Fibroblast of pulmonary artery (primary cell): ENCODE data around the gene GINS2.
A peak's percentile ranks its signal among the peaks of the same experiment; 100 is the strongest.

Experiments used
- DNase-seq: peaks from one replicate; pipeline ENCODE4 v3.0.0-alpha.2; 2010; ENCODE audit warnings: low read depth
- H3K4me3 ChIP-seq: replicated peaks from 2 replicates; pipeline ENCODE4 v1.5.1; 2011; ENCODE audit warnings: low read depth, mild to moderate bottlenecking, control low read depth, low read length, moderate library complexity
- TF ChIP-seq, protein P1 (sequence below): IDR thresholded peaks from 2 replicates; pipeline ENCODE4 v1.5.1; 2011; ENCODE audit warnings: mild to moderate bottlenecking, control low read depth, low read length, inconsistent platforms; ENCODE audit errors: missing control alignments

GINS2 gene

DNA sequence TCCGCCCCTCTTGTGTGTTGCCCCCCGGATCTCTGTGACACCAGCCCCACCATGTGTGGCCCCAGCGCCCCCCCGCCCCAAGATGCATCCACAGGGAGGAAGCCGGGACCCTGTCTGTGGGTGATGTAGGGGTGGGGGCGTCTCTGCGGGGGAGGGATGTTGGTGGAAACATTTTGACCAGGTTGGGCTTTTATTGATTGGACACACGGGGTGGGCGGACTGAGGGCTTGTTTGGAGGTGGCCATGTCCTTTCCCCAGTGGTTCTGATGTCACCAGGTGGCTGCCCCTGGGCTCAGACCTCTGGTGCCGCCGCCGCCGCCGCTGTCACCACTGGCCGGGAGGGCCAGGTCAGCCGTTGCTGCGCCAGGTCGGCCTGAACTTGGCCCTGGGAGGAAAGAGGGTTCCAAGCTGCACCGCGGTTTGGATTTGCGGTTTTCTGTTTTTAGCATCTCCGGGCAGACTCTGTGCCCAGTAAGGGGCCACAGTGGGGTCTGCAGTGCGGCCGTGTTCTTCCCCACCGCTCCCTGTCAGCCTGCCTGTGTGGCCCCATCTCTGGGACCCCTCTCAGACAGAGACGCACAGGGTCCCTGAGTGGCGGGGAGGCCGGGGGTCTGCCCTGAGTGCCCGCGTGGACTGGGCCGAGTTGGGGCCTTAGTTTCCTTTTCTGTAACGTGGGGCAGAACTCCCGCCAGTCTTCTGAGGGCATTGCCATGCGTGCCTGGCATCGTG is 55.9 kb downstream of the GINS2 start:
- TF ChIP-seq, protein P1, sequence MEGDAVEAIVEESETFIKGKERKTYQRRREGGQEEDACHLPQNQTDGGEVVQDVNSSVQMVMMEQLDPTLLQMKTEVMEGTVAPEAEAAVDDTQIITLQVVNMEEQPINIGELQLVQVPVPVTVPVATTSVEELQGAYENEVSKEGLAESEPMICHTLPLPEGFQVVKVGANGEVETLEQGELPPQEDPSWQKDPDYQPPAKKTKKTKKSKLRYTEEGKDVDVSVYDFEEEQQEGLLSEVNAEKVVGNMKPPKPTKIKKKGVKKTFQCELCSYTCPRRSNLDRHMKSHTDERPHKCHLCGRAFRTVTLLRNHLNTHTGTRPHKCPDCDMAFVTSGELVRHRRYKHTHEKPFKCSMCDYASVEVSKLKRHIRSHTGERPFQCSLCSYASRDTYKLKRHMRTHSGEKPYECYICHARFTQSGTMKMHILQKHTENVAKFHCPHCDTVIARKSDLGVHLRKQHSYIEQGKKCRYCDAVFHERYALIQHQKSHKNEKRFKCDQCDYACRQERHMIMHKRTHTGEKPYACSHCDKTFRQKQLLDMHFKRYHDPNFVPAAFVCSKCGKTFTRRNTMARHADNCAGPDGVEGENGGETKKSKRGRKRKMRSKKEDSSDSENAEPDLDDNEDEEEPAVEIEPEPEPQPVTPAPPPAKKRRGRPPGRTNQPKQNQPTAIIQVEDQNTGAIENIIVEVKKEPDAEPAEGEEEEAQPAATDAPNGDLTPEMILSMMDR: no peak
- no peak for DNase-seq
- no peak overlapping the region for H3K4me3 ChIP-seq

DNA sequence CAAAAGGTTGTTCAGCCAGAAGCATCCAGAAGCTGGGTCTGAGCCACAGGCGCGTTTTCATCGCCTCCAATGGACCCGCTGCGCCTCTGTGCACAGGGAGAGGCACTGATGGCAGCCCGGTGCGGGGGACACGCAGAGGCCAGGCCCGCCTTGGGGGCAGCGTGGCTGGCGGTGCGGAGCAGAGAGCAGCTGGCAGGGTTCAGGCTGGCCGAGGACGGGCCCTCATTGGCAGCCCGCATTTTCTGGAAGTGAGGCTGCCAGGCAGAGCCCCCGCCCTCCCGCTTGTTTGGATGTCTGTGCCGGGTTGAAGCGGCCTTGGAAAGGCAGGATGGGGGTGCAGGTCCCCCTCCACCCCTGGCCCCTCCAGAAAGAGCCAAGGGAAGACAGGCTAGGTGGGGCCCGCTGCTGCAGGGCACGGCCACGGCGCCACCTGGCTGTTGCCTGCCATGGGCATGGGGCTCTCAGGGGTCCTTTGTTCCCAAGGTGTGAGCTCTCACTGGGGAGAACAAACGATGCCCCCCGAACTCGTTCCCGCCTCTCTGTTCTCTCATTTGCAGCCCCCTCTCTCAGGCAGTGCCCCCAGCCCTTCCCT is 56.9 kb downstream of the GINS2 start:
- H3K4me3 ChIP-seq: no peak overlapping the region
- DNase-seq: no peak
- TF ChIP-seq, protein P1: peak; percentile 3

DNA sequence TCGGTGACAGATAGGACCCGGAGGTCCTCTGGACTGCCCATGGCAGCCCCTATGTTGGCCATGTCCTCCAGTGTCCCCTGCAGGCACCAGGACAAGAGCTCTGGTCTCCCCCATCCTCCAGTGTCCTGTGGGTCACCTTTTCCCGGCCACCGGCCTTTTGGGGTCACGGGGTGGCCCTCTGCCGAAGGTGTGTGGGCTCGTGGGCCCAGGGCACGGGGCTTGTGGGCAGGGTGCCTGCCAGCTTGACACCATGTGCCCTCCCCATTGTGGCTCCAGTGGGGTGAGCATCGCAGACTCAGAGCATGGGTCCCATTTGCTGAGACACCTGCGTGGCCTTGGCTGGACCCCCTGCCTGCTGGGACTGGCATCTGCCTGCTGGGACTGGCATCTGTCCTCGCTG is 57.5 kb downstream of the GINS2 start:
- DNase-seq: no peak
- H3K4me3 ChIP-seq: no peak overlapping the region
- TF ChIP-seq, protein P1: no peak

DNA sequence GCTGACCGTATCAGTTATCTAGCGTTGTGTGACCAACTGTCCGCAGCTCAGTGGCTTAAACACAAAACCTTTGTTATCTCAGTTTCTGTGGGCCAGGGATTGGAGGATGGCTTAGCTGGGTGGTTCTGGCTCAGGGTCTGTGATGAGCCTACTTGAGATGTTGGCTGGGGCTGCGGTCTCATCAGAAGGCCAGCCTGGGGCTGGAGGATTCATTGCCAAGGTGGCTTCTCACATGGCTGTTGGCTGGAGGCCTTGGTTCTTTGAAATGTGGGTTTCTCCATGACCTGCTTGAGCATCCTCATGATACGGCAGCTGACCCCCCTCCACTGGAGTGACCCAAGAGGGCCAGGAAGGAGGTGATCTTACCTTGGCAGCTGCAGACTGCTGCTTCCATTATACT is 58.9 kb downstream of the GINS2 start:
- TF ChIP-seq, protein P1: no peak
- DNase-seq: no peak
- no peak overlapping the region for H3K4me3 ChIP-seq

DNA sequence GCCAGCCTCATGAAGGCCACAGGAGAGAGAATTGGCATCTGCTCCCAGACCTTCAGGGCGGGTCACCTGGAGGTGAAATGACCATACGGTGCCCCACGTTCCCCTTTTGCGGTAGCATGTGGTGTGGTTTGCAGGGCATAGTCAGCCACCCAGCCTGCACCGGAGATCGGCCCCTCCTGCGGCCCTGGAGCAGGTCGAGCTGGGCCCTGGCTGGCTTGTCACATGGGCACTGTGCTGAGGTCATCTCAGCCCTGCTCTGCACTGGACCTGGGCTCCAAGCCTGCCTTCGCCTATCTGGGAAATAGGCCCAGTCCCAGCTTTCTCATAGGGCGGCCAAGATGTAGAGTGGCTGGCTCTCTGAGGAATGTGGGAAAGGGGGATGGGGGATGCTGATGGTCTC is 59.4 kb downstream of the GINS2 start:
- TF ChIP-seq, protein P1: no peak
- no peak for DNase-seq
- H3K4me3 ChIP-seq: no peak overlapping the region

DNA sequence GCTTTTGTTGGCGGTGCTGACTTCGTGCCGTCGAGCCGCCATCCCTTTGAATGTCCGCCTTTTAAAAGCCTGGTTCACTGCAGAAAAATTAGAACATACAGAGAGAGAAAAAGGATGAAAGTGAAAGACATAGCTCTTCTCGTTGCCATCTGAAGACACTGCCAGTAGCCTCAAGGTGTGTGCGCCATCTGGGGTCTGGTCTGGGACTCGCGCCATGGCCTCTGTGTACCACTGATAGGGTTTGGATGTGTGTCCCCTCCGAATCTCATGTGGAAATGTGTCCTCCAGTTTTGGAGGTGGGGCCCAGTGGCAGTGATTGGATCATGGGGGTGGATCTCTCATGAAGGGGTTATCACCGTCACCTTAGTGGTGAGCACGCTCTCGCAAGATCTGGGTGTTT is 60.1 kb downstream of the GINS2 start:
- no peak for DNase-seq
- no peak overlapping the region for H3K4me3 ChIP-seq
- TF ChIP-seq, protein P1: no peak

DNA sequence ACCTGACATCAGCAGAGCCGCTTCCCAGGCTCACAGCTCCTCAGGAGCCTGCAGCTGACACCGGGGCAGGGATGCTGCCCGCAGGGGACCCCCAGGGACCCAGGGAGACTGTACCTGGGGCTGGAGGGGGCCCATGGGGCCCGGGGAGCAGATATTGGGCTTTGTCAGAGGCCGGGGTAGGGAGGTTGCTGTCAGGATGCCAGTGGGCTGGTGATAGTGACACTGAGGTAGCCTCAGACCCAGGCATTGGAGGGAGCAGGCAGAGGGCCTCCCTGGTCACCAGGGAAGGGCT is 60.5 kb downstream of the GINS2 start:
- TF ChIP-seq, protein P1: no peak
- no peak overlapping the region for H3K4me3 ChIP-seq
- no peak for DNase-seq
